Uterus (tissue), 4 donors: ENCODE results near the gene PPIP5K2. TPM values are rescaled to one million over a fixed set of nuclear protein-coding genes. Genes with fewer than 3 reads are reported as not detected.

ENCODE experiments used
- DNase-seq, 2 donors: peaks; one replicate each; pipeline ENCODE4 v3.0.0-alpha.2; 2019 to 2020
- H3K27ac ChIP-seq, 2 donors: fragments of 200-600 bp; sonication (generic); 1 replicate in 1 of 2; 2 replicates in 1 of 2; pipeline ENCODE4 v1.5.1; 2016 to 2018
- H3K27me3 ChIP-seq, 2 donors: fragments of 200-600 bp; sonication (generic); one replicate each; pipeline ENCODE4 v1.5.1; 2018 to 2019; ENCODE audit warnings: control low read depth in 1 of 2
- H3K36me3 ChIP-seq, 2 donors: fragments of 200-600 bp; sonication (generic); one replicate each; pipeline ENCODE4 v1.5.1; 2019; ENCODE audit warnings: control low read depth in 1 of 2
- H3K4me1 ChIP-seq, 2 donors: fragments of 200-600 bp; sonication (generic); one replicate each; pipeline ENCODE4 v1.5.1; 2018 to 2019; ENCODE audit warnings: control low read depth in 1 of 2
- H3K4me3 ChIP-seq, 2 donors: fragments of 200-600 bp; sonication (generic); 1 replicate in 1 of 2; 2 replicates in 1 of 2; pipeline ENCODE4 v1.5.1; 2018 to 2019; ENCODE audit warnings: mild to moderate bottlenecking in 1 of 2
- H3K9me3 ChIP-seq, 2 donors: fragments of 200-600 bp; sonication (generic); one replicate each; pipeline ENCODE4 v1.5.1; 2019; ENCODE audit warnings: control low read depth in 1 of 2
- CTCF ChIP-seq, 4 experiments: fragments of 200-600 bp in 2 of 4; fragments of 450-650 bp in 2 of 4; sonication (generic) in 2 of 4; IDR thresholded peaks; one replicate each; pipeline ENCODE4 v1.5.1; 2016 to 2019; ENCODE audit warnings: antibody characterized with exemption in 4 of 4, mild to moderate bottlenecking in 2 of 4, moderate library complexity in 1 of 4
- POLR2A ChIP-seq, 2 donors: fragments of 450-650 bp; IDR thresholded peaks; one replicate each; pipeline ENCODE4 v1.6.1; 2016; ENCODE audit warnings: antibody characterized with exemption in 2 of 2, mild to moderate bottlenecking in 1 of 2, moderate library complexity in 1 of 2
- intact Hi-C: fragments of 100-400 bp; cut with DNase I; formaldehyde crosslinking; loops from one replicate; pipeline ENCODE4 v1.15.1; 2023; ENCODE audit warnings: low total_unique reads
- total RNA-seq, 4 donors: library from RNA; depleted of rRNA in 3 of 4; stranded (reverse); fragments of >200 nt in 3 of 4; gene quantifications; one replicate each; pipeline versions ENCODE4 v1.1.0 to v1.2.4, GENCODE V29; 2014 to 2023
- donor health status: DM: yes; HTN: yes; CAD: no.

The PPIP5K2 gene
- total RNA-seq, 4 donors from 2014 or later = 31.5 to 120 (median 61.8) TPM

DNA sequence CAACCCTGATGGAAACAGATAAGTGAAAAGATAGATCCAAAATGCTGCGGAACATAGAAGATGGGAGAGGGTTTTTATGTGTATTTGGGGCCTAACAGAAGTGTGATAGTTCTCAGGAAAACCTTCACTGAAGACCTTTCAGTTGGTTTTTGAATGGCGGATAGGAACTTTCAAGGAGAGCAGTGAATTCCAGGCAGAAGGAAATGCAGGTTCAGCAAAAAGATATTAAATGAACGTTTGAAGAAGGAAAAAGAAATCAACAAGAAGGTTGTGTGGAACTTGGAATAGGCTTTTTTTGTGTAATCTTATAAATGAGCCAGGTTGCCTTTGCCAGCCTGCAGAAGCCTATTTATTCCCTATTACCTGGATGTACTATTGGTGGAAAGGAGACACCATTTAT is 2.1 kb downstream of the PPIP5K2 start:
- intact Hi-C loops = no loop called here
- no peak for DNase-seq
- H3K4me1 ChIP-seq = peaks cover 0 to 9% of the 10 kb centered on the region in 2 donors

DNA sequence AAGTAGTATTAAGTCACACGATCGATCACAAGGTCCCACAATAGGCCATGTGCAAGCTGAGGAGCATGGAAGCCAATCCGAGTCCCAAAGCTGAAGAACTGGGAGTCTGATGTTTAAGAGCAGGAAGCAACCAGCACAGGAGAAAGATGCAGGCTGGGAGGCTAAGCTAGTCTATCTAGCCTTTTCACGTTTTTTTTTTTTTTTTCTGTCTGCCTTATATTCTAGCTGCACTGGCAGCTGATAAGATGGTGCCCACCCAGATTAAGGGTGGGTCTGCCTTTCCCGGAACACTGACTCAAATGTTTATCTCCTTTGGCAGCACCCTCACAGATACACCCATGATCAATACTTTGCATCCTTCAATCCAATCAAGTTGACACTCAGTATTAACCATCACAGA is 6.5 kb downstream of the PPIP5K2 start:
- intact Hi-C loops = no loop called here
- Histone ChIP-seq H3K4me1 (no peaks in the 10 kb centered on the region), H3K4me3 (no peak overlapping the region), H3K9me3 (no peaks in the 10 kb centered on the region), H3K27me3 (no peaks in the 10 kb centered on the region), H3K36me3 (no peaks in the 10 kb centered on the region), H3K27ac (no peak overlapping the region)
- TF ChIP-seq POLR2A (IDR thresholded peaks at IDR 0.05) (no peak), CTCF (IDR thresholded peaks at IDR 0.05) (no peak)
- DNase-seq = no peak

More for the DNA sequence above, 2.1 kb downstream of the PPIP5K2 start:
- Histone ChIP-seq H3K9me3 (no peaks in the 10 kb centered on the region), H3K4me3 (no peak overlapping the region), H3K27me3 (no peaks in the 10 kb centered on the region), H3K36me3 (no peaks in the 10 kb centered on the region), H3K27ac (no peak overlapping the region)
- TF ChIP-seq POLR2A (IDR thresholded peaks at IDR 0.05) (no peak), CTCF (IDR thresholded peaks at IDR 0.05) (no peak)

DNA sequence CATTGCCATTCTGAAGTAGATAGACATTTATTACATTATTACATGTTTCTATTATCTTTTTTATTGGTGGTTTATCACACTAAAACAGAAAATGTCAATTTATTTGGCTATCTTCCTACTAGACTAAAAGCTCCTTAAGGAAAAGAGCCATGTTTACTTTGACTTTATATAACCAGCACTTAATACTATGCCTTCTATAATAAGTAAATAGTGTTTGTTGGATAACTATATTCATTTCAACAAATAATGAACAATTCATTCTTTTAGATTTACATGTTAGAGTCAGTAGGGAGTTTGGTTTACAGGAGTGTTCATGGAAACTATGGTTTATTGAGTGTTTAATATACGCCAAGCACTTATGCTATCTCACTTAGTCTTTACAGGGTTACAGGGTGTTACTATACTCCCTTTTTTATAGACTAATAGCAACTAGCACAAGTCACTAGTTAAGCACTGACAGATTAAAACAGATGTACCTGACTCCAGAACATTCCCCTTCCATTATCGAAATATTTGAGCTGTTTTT is 7.3 kb downstream of the PPIP5K2 start:
- Histone ChIP-seq H3K27ac (no peak overlapping the region), H3K36me3 (no peaks in the 10 kb centered on the region), H3K27me3 (no peaks in the 10 kb centered on the region), H3K4me3 (no peak overlapping the region), H3K4me1 (no peaks in the 10 kb centered on the region), H3K9me3 (no peaks in the 10 kb centered on the region)
- intact Hi-C loops = no loop called here
- no peak for DNase-seq
- no peak for TF ChIP-seq POLR2A (IDR thresholded peaks at IDR 0.05)
- no peak for TF ChIP-seq CTCF (IDR thresholded peaks at IDR 0.05)

GRCh38 chr5:103128202-103128601 is 8.1 kb downstream of the PPIP5K2 start:
- Histone ChIP-seq H3K27me3 (no peaks in the 10 kb centered on the region), H3K36me3 (no peaks in the 10 kb centered on the region), H3K9me3 (no peaks in the 10 kb centered on the region), H3K4me1 (no peaks in the 10 kb centered on the region), H3K4me3 (no peak overlapping the region), H3K27ac (no peak overlapping the region)
- no peak for DNase-seq
- no peak for TF ChIP-seq POLR2A (IDR thresholded peaks at IDR 0.05)
- no peak for TF ChIP-seq CTCF (IDR thresholded peaks at IDR 0.05)
- intact Hi-C loops = no loop called here

DNA sequence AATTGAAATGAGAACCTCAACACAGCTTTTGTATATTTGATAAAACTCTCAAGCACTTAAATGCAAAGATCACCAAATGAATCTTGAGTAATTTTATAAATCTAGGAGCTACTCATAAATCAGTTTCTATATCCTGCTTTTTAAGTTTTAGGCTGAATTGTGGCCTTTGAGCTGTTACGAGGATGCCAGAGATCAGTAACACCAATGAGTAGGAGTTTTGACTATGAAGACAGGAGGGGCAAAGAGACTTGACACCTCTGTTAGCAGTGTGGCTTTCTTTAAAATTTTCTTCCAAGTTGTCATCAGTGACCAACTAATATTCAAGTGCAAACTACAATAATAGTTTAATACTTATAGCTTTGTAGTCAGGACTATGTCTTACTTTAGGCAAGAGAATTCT is 12.6 kb downstream of the PPIP5K2 start:
- Histone ChIP-seq H3K9me3 (no peaks in the 10 kb centered on the region), H3K27me3 (no peaks in the 10 kb centered on the region), H3K4me1 (no peaks in the 10 kb centered on the region), H3K36me3 (no peaks in the 10 kb centered on the region), H3K27ac (no peak overlapping the region), H3K4me3 (no peak overlapping the region)
- TF ChIP-seq CTCF (IDR thresholded peaks at IDR 0.05) (no peak), POLR2A (IDR thresholded peaks at IDR 0.05) (no peak)
- intact Hi-C loops = no loop called here
- no peak for DNase-seq
